Gastrocnemius medialis (tissue), 4 donors: Measurements from ENCODE around the gene ETDC. TPM values are rescaled to one million over a fixed set of nuclear protein-coding genes. Genes with fewer than 3 reads are reported as not detected.
"Not testable (repeated sequence)": the region's sequence is repeated elsewhere in the genome, so short reads cannot be mapped to it uniquely, and the experiment has no call there.

Experiments
- ATAC-seq, 2 donors: fragments of 150-250 bp; one replicate each; pipeline ENCODE4 v1.9.1; 2016
- DNase-seq, 2 donors: peaks; one replicate each; pipeline ENCODE4 v3.0.0-alpha.2; 2019
- H3K27ac ChIP-seq, 4 donors: fragments of 200-600 bp; sonication (generic); 1 replicate in 1 of 4; 2 replicates in 3 of 4; pipeline ENCODE4 v1.5.1; 2016 to 2018; ENCODE audit warnings: mild to moderate bottlenecking in 2 of 4, moderate library complexity in 1 of 4
- H3K27me3 ChIP-seq, 3 donors: fragments of 200-600 bp; sonication (generic) in 2 of 3; 1 replicate in 1 of 3; 2 replicates in 2 of 3; pipeline versions ENCODE4 v1.5.1 to v1.6.0; 2016 to 2019; ENCODE audit warnings: mild to moderate bottlenecking in 1 of 3, moderate library complexity in 1 of 3
- H3K36me3 ChIP-seq, 2 donors: fragments of 200-600 bp; sonication (generic) in 1 of 2; one replicate each; pipeline ENCODE4 v1.5.1; 2017 to 2018
- H3K4me1 ChIP-seq, 2 donors: fragments of 200-600 bp; sonication (generic) in 1 of 2; one replicate each; pipeline ENCODE4 v1.5.1; 2016 to 2017; ENCODE audit warnings: mild to moderate bottlenecking in 2 of 2
- H3K4me3 ChIP-seq, 4 donors: fragments of 200-600 bp; sonication (generic) in 3 of 4; 1 replicate in 1 of 4; 2 replicates in 3 of 4; pipeline ENCODE4 v1.5.1; 2016 to 2019; ENCODE audit warnings: mild to moderate bottlenecking in 2 of 4
- H3K9me3 ChIP-seq, 3 donors: fragments of 200-600 bp; sonication (generic) in 2 of 3; 1 replicate in 1 of 3; 2 replicates in 2 of 3; pipeline ENCODE4 v1.5.1; 2016 to 2019
- POLR2A ChIP-seq, 2 donors: fragments of 450-650 bp; IDR thresholded peaks; one replicate each; pipeline ENCODE4 v1.6.1; 2017; ENCODE audit warnings: antibody characterized with exemption in 2 of 2, mild to moderate bottlenecking in 2 of 2, moderate library complexity in 2 of 2
- in situ Hi-C, 4 donors: fragments of 200-750 bp; cut with MboI; loops; one replicate each; pipeline versions ENCODE4 v1.15.0 to v1.8.0; 2017; ENCODE audit warnings: low sequenced_read_pairs in 4 of 4
- intact Hi-C: fragments of 100-400 bp; cut with DNase I; formaldehyde crosslinking; loops from one replicate; pipeline ENCODE4 v1.15.1; 2023; ENCODE audit warnings: low total_unique reads
- total RNA-seq, 4 donors: library from RNA; depleted of rRNA; stranded (reverse); fragments of >200 nt; gene quantifications; one replicate each; pipeline versions ENCODE4 v1.1.0 to v1.2.3, GENCODE V29; 2016
- TF ChIP-seq, protein P1 (sequence below), 5 experiments: fragments of 450-650 bp in 3 of 5; fragments of 200-600 bp in 2 of 5; sonication (generic) in 2 of 5; IDR thresholded peaks in 4 of 5; conservative IDR thresholded peaks in 1 of 5; 1 replicate in 4 of 5; 2 replicates in 1 of 5; pipeline ENCODE4 v1.5.1; 2016 to 2019; ENCODE audit warnings: antibody characterized with exemption in 5 of 5, mild to moderate bottlenecking in 3 of 5, moderate library complexity in 3 of 5

ETDC gene
- total RNA-seq, 4 donors from 2014 or later: not detected

DNA sequence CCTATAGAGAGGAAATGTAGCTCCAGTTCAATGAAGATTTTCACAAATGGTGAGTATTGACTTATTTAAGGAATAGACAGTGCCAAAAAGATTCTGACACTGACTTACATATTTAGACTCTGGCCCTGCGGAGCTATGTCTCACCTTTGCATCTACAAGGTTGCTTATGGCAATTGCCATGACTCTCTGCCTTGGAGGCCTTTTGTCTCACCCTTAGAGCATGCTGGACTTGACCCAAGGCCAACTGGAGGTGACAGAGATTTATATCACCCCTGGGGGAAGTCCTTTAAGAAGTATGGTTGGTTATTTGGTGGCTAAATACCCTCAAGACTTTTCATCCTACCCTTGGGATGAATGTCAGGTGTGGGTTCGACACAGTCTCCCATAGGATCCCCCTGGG lies 4.5 kb upstream of the ETDC start:
- no peaks in the 10 kb centered on the region for H3K9me3 ChIP-seq
- H3K36me3 ChIP-seq: no peaks in the 10 kb centered on the region
- ATAC-seq: no peak
- TF ChIP-seq, protein P1, sequence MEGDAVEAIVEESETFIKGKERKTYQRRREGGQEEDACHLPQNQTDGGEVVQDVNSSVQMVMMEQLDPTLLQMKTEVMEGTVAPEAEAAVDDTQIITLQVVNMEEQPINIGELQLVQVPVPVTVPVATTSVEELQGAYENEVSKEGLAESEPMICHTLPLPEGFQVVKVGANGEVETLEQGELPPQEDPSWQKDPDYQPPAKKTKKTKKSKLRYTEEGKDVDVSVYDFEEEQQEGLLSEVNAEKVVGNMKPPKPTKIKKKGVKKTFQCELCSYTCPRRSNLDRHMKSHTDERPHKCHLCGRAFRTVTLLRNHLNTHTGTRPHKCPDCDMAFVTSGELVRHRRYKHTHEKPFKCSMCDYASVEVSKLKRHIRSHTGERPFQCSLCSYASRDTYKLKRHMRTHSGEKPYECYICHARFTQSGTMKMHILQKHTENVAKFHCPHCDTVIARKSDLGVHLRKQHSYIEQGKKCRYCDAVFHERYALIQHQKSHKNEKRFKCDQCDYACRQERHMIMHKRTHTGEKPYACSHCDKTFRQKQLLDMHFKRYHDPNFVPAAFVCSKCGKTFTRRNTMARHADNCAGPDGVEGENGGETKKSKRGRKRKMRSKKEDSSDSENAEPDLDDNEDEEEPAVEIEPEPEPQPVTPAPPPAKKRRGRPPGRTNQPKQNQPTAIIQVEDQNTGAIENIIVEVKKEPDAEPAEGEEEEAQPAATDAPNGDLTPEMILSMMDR (IDR thresholded peaks at IDR 0.05 in 4 of 5, conservative IDR thresholded peaks at IDR 0.05 in 1 of 5): no peak
- TF ChIP-seq POLR2A (IDR thresholded peaks at IDR 0.05): no peak
- no peak for DNase-seq
- no peaks in the 10 kb centered on the region for H3K4me1 ChIP-seq
- intact Hi-C loops (no loop called here), in situ Hi-C loops (no loop called here)
- no peak overlapping the region for H3K4me3 ChIP-seq
- no peaks in the 10 kb centered on the region for H3K27me3 ChIP-seq
- H3K27ac ChIP-seq: no peak overlapping the region

DNA sequence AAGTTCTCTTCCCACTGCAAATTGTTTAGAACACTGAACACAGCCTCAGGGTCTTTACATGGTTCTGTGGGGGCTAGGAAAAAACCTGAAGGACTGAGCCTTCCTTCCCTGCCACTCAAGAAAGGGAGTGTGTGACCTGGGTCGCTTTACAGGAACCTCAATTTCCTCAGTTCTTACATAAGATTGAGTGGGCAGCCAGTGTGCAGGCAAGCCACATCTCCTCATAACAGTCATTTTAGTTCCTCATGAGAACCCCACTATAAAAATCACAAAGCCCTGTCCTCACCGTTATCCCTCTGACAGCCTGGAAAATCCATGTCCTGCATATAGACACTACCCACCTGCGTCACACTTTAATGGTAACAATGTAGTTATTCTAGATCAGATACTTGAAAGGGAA lies 2.1 kb upstream of the ETDC start:
- TF ChIP-seq POLR2A (IDR thresholded peaks at IDR 0.05): no peak
- TF ChIP-seq, protein P1 (IDR thresholded peaks at IDR 0.05 in 4 of 5, conservative IDR thresholded peaks at IDR 0.05 in 1 of 5): no peak
- Histone ChIP-seq H3K36me3 (no peaks in the 10 kb centered on the region), H3K27me3 (no peaks in the 10 kb centered on the region), H3K4me1 (no peaks in the 10 kb centered on the region), H3K4me3 (no peak overlapping the region), H3K9me3 (no peaks in the 10 kb centered on the region), H3K27ac (no peak overlapping the region)
- ATAC-seq (no peak), DNase-seq (no peak)
- in situ Hi-C loops (no loop called here), intact Hi-C loops (no loop called here)

DNA sequence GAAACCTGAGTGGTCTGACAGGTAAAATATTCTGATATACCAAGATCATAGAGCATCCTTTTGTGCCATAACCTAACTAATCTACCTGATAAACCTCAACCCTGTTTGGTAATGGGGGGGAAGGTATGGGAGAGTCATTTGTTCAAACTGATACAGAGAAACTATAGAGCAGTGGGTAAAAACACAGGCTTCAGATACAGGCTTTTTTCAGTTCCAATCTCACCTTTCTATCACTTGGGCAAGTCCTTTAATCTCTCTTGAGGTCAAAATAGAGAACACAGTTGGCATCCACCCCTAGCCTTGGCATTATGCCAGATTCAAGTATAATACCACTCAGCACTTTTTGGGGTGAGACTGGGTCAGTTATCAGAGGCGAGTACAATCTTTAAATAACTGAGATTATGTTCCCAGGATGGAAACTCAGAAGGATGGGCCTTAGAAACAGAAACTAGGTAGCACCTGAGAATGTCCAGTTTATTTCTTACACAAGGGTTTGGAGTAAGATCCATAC lies 880 bp upstream of the ETDC start:
- no peaks in the 10 kb centered on the region for H3K27me3 ChIP-seq
- intact Hi-C loops: no loop called here
- no peaks in the 10 kb centered on the region for H3K9me3 ChIP-seq
- ATAC-seq (no peak), DNase-seq (no peak)
- no peak overlapping the region for H3K27ac ChIP-seq
- no peak for TF ChIP-seq POLR2A (IDR thresholded peaks at IDR 0.05)
- H3K4me3 ChIP-seq: no peak overlapping the region
- no peaks in the 10 kb centered on the region for H3K4me1 ChIP-seq
- H3K36me3 ChIP-seq: no peaks in the 10 kb centered on the region
- in situ Hi-C loops: no loop called here

DNA sequence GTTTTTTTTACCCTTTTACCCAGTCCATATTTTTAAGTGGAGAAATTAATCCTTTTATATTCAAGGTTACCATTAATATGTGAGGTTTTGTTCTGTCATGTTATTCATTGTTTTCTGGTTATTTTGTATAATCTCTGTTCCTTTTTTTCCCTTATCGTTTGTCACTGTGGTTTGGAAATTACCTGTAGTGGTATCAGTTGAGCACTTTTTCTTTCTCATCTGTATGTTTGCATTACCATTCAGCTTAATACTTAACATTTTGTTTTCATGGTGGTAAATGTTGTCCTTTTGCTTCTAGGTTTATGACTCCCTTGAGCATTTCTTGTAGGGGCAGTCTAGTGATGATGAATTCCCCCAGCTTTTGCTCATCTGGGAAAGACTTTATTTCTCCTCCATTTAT lies 6.6 kb downstream of the ETDC start:
- no peaks in the 10 kb centered on the region for H3K9me3 ChIP-seq
- H3K27me3 ChIP-seq: no peaks in the 10 kb centered on the region
- no peak overlapping the region for H3K27ac ChIP-seq
- H3K4me1 ChIP-seq: no peaks in the 10 kb centered on the region
- in situ Hi-C loops (no loop called here), intact Hi-C loops (no loop called here)
- no peak overlapping the region for H3K4me3 ChIP-seq
- DNase-seq (no peak), ATAC-seq (no peak)
- TF ChIP-seq, protein P1 (IDR thresholded peaks at IDR 0.05 in 4 of 5, conservative IDR thresholded peaks at IDR 0.05 in 1 of 5): no peak
- TF ChIP-seq POLR2A (IDR thresholded peaks at IDR 0.05): no peak
- peaks cover 0 to 5% of the 10 kb centered on the region in 2 donors for H3K36me3 ChIP-seq

DNA sequence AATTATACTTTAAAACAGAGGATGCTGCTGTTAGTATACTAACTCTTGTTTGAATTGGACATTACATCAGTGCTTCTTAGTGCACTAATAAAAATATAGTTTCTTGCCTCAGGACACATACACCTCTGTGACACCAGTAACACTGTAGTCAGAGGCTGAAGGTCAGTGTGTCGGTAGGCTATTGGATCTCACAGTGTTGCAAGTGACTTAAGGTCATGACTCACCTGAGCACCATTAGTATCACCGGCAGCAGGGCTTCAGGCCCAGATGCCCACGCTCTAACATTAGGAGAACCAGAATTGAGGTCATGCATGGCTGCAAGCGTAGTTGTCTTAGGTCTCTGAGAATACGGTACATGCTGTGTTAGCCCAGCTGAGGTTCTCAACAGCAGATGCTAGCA lies 15.2 kb downstream of the ETDC start:
- intact Hi-C loops: no loop called here

DNA sequence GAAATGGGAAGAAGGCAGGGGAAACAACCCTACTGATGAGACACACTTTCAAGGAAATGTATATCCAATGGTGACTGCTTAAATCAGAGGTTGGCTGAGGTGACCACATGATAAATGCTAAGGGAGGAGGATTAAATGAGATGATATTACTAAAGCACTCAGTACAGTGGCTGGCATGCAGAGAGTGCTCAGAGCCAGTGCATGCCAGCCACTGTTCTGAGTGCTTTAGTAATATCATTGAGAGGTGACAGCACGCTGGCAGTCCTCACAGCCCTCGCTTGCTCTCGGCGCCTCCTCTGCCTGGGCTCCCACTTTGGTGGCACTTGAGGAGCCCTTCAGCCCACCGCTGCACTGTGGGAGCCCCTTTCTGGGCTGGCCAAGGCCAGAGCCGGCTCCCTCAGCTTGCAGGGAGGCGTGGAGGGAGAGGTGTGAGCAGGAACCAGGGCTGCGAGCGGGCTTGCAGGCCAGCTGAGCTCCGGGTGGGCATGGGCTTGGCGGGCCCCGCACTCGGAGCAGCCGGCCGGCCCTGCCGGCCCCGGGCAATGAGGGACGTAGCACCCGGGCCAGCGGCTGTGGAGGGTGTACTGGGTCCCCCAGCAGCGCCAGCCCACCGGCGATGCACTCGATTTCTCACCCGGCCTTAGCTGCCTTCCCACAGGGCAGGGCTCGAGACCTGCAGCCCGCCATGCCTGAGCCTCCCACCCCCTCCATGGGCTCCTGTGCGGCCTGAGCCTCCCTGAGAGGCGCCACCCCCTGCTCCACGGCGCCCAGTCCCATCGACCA lies 15.9 kb downstream of the ETDC start:
- H3K27ac ChIP-seq, DNase-seq, H3K27me3 ChIP-seq, ATAC-seq, H3K36me3 ChIP-seq, H3K4me3 ChIP-seq, H3K9me3 ChIP-seq, in situ Hi-C loops, intact Hi-C loops, H3K4me1 ChIP-seq: not testable (repeated sequence)

More for the DNA sequence above, 15.2 kb downstream of the ETDC start:
- Histone ChIP-seq H3K27ac (no peak overlapping the region), H3K9me3 (no peaks in the 10 kb centered on the region), H3K36me3 (no peaks in the 10 kb centered on the region), H3K27me3 (no peaks in the 10 kb centered on the region), H3K4me3 (no peak overlapping the region), H3K4me1 (peaks cover 0 to 3% of the 10 kb centered on the region in 2 donors)
- in situ Hi-C loops: no loop called here
- TF ChIP-seq, protein P1 (IDR thresholded peaks at IDR 0.05 in 4 of 5, conservative IDR thresholded peaks at IDR 0.05 in 1 of 5): no peak
- TF ChIP-seq POLR2A (IDR thresholded peaks at IDR 0.05): no peak
- no peak for ATAC-seq
- no peak for DNase-seq
